ENCODE results near the gene TRPV6. TPM values are rescaled to one million over a fixed set of nuclear protein-coding genes. Genes with fewer than 3 reads are reported as not detected.

TRPV6 gene
- total RNA-seq, 2 experiments from 2014 or later, result not detected

DNA sequence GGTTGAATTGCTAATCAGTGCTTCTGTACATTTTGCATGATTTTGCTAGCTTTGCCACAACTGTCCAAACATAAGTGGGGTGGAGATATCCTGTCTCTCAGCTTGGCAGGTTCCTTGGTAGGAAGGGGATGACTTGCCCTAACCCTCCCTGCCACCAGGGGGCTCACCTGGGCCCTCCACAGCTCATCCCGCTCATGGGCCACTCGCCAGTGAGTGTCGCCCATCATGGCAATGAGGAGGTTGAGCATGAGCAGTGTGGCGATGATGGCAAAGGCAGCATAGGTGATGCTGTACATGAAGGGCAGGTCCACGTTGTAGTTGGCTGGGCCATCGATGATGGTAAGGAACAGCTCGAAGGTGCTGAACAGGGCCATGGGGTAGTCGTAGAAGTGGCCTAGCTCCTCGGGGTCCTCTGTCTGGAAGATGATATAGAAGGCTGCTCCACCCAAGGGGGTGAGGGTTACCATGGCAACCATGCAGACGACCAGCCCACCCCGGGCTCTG is 12.2 kb downstream of the TRPV6 start:
- CTCF ChIA-PET, result interaction anchor here (0.5 to 4.3 kb wide), 34 partner anchors 8 to 1263 kb away, joined by 3 to 42 read pairs (median 4); partner anchors contain the start of gene EPHB6
- H3K27me3 Mint-ChIP-seq, result no peaks in the 10 kb centered on the region
- DNase-seq (peak; percentile 68), ATAC-seq (peak; percentile 77)
- intact Hi-C loops (cut with DNase I, micrococcal nuclease), result loop anchor here in 1 of 2 experiments (2.0 kb wide), 1 partner anchor 341 kb away; no protein-coding TSS in a partner anchor
- no peak overlapping the region for H3K4me3 Mint-ChIP-seq
- no peaks in the 10 kb centered on the region for H3K9me3 Mint-ChIP-seq (ENCODE audit: low read depth)
- H3K36me3 Mint-ChIP-seq (ENCODE audit: low read depth), result peaks cover 7% of the 10 kb centered on the region
- H3K4me1 Mint-ChIP-seq, result no peaks in the 10 kb centered on the region
- POLR2A ChIA-PET, result no interaction called here
- no peak overlapping the region for H3K27ac Mint-ChIP-seq

DNA sequence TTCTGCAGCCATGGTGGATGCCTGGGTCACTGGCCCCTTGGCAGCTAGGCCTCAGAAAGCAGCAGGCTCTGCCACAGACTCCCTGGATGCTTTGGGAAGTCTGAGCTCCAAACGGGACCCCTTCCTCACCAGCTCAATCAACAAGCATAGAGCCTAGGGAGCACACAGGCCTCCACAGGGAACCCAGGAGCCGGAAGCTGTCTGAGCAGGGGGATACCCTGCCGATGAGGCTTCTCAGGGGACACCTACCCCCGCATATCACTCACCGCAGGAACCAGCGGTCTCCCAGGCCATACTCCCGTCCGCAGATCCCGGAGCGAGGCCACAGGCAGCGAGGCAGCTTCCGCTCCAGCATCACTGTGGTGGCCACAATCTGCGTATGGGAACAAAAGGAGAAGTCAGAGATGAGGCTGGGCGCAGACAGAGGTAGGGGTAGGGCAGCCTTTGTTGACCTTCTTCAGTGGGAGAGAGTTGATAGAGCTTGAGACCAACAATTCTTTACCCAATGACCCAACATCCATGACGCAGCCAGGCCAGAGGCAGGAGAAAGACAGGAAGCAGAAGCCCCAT is 13.4 kb downstream of the TRPV6 start:
- no peak for ATAC-seq
- no peaks in the 10 kb centered on the region for H3K9me3 Mint-ChIP-seq (ENCODE audit: low read depth)

GRCh38 chr7:142871260-142872105 is 14.1 kb downstream of the TRPV6 start:
- no peak overlapping the region for H3K4me3 Mint-ChIP-seq
- H3K36me3 Mint-ChIP-seq (ENCODE audit: low read depth), result peaks cover 7% of the 10 kb centered on the region
- DNase-seq (no peak), ATAC-seq (no peak)
- intact Hi-C loops (cut with DNase I, micrococcal nuclease), result loop anchor here in 1 of 2 experiments (2.0 kb wide), 1 partner anchor 343 kb away; no protein-coding TSS in a partner anchor
- no peak overlapping the region for H3K27ac Mint-ChIP-seq
- no peaks in the 10 kb centered on the region for H3K27me3 Mint-ChIP-seq
- H3K9me3 Mint-ChIP-seq (ENCODE audit: low read depth), result no peaks in the 10 kb centered on the region
- POLR2A ChIA-PET, result no interaction called here
- CTCF ChIA-PET, result interaction anchor here (1.2 to 4.3 kb wide), 7 partner anchors 10 to 567 kb away, joined by 3 to 42 read pairs (median 8); no protein-coding TSS in a partner anchor
- H3K4me1 Mint-ChIP-seq, result no peaks in the 10 kb centered on the region

More for the DNA sequence above, 13.4 kb downstream of the TRPV6 start:
- Mint-ChIP-seq H3K36me3 (ENCODE audit: low read depth) (peaks cover 7% of the 10 kb centered on the region), H3K27ac (no peak overlapping the region), H3K4me1 (no peaks in the 10 kb centered on the region), H3K4me3 (no peak overlapping the region), H3K27me3 (no peaks in the 10 kb centered on the region)
- DNase-seq, result no peak
- CTCF ChIA-PET, result interaction anchor here (0.6 to 4.3 kb wide), 22 partner anchors 9 to 568 kb away, joined by 3 to 42 read pairs (median 5); partner anchors contain the start of gene EPHB6
- intact Hi-C loops (cut with DNase I, micrococcal nuclease), result loop anchor here in 1 of 2 experiments (2.0 kb wide), 1 partner anchor 343 kb away; no protein-coding TSS in a partner anchor
- POLR2A ChIA-PET, result no interaction called here

GRCh38 chr7:142870566-142871259 is 14.8 kb downstream of the TRPV6 start:
- Mint-ChIP-seq H3K27me3 (no peaks in the 10 kb centered on the region), H3K36me3 (ENCODE audit: low read depth) (peaks cover 7% of the 10 kb centered on the region), H3K27ac (no peak overlapping the region), H3K4me3 (no peak overlapping the region), H3K9me3 (ENCODE audit: low read depth) (no peaks in the 10 kb centered on the region), H3K4me1 (no peaks in the 10 kb centered on the region)
- ATAC-seq (no peak), DNase-seq (no peak)
- intact Hi-C loops (cut with DNase I, micrococcal nuclease), result no loop called here
- POLR2A ChIA-PET, result no interaction called here
- CTCF ChIA-PET, result interaction anchor here (0.6 to 0.7 kb wide), 2 partner anchors 19 to 344 kb away, joined by 3 read pairs; no protein-coding TSS in a partner anchor

- DNase-seq (no peak), ATAC-seq (no peak)
- no peaks in the 10 kb centered on the region for H3K9me3 Mint-ChIP-seq (ENCODE audit: low read depth)
- no peaks in the 10 kb centered on the region for H3K4me1 Mint-ChIP-seq
- H3K36me3 Mint-ChIP-seq (ENCODE audit: low read depth), result peaks cover 7% of the 10 kb centered on the region
- no peak overlapping the region for H3K4me3 Mint-ChIP-seq
- CTCF ChIA-PET, result interaction anchor here (0.6 to 1.8 kb wide), 4 partner anchors 9 to 479 kb away, joined by 3 to 5 read pairs (median 3); no protein-coding TSS in a partner anchor
- intact Hi-C loops (cut with DNase I, micrococcal nuclease), result no loop called here
- POLR2A ChIA-PET, result no interaction called here
- H3K27ac Mint-ChIP-seq, result no peak overlapping the region
- no peaks in the 10 kb centered on the region for H3K27me3 Mint-ChIP-seq
Observed at GRCh38 chr7:142870147-142870559, 15.4 kb downstream of the TRPV6 start.

DNA sequence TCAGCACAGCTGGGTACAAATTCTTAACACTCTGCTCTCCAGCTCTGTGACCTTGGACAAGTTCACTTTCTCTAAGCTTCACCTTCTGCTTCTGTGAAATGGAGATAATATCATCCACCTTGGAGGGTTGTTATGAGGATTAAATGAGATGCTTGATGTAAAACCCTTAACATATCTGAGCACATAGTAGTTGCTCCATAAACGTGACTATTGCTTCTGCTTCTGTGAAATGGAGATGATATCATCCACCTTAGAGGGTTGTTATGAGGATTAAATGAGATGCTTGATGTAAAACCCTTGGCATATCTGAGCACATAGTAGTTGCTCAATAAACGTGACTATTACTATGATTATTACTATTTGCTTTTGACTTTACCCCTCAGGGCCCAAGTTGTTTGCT is 16.1 kb downstream of the TRPV6 start:
- intact Hi-C loops (cut with DNase I, micrococcal nuclease), result loop anchor here in 1 of 2 experiments (5.0 kb wide), 1 partner anchor 237 kb away; no protein-coding TSS in a partner anchor
- no peak overlapping the region for H3K4me3 Mint-ChIP-seq
- H3K36me3 Mint-ChIP-seq (ENCODE audit: low read depth), result peaks cover 7% of the 10 kb centered on the region
- POLR2A ChIA-PET, result interaction anchor here (0.7 kb wide), 1 partner anchor 68 kb away, joined by 3 read pairs; no protein-coding TSS in a partner anchor
- H3K27ac Mint-ChIP-seq, result no peak overlapping the region
- ATAC-seq (no peak), DNase-seq (no peak)
- CTCF ChIA-PET, result interaction anchor here (0.6 to 1.8 kb wide), 4 partner anchors 10 to 478 kb away, joined by 3 to 5 read pairs (median 4); no protein-coding TSS in a partner anchor
- H3K9me3 Mint-ChIP-seq (ENCODE audit: low read depth), result no peaks in the 10 kb centered on the region
- no peaks in the 10 kb centered on the region for H3K4me1 Mint-ChIP-seq
- no peaks in the 10 kb centered on the region for H3K27me3 Mint-ChIP-seq

GRCh38 chr7:142868986-142869415 is 16.5 kb downstream of the TRPV6 start:
- Mint-ChIP-seq H3K4me1 (no peaks in the 10 kb centered on the region), H3K27me3 (no peaks in the 10 kb centered on the region), H3K4me3 (no peak overlapping the region), H3K27ac (no peak overlapping the region), H3K9me3 (ENCODE audit: low read depth) (no peaks in the 10 kb centered on the region), H3K36me3 (ENCODE audit: low read depth) (peaks cover 11% of the 10 kb centered on the region)
- intact Hi-C loops (cut with DNase I, micrococcal nuclease), result loop anchor here in 1 of 2 experiments (5.0 kb wide), 1 partner anchor 237 kb away; no protein-coding TSS in a partner anchor
- CTCF ChIA-PET, result interaction anchor here (0.6 to 1.8 kb wide), 4 partner anchors 10 to 478 kb away, joined by 3 to 5 read pairs (median 4); no protein-coding TSS in a partner anchor
- POLR2A ChIA-PET, result interaction anchor here (0.7 kb wide), 1 partner anchor 68 kb away, joined by 3 read pairs; no protein-coding TSS in a partner anchor
- ATAC-seq (no peak), DNase-seq (no peak)

GRCh38 chr7:142868188-142868985 is 17.2 kb downstream of the TRPV6 start:
- no peak for ATAC-seq
- Mint-ChIP-seq H3K4me1 (no peaks in the 10 kb centered on the region), H3K9me3 (ENCODE audit: low read depth) (no peaks in the 10 kb centered on the region), H3K27me3 (no peaks in the 10 kb centered on the region), H3K4me3 (no peak overlapping the region), H3K36me3 (ENCODE audit: low read depth) (peaks cover 12% of the 10 kb centered on the region), H3K27ac (no peak overlapping the region)
- intact Hi-C loops (cut with DNase I, micrococcal nuclease), result loop anchor here in 1 of 2 experiments (5.0 kb wide), 1 partner anchor 236 kb away; no protein-coding TSS in a partner anchor
- ChIA-PET POLR2A (no interaction called here), CTCF (interaction anchor here (0.5 to 1.8 kb wide), 3 partner anchors 11 to 371 kb away, joined by 3 to 5 read pairs (median 5); no protein-coding TSS in a partner anchor)
- no peak for DNase-seq

DNA sequence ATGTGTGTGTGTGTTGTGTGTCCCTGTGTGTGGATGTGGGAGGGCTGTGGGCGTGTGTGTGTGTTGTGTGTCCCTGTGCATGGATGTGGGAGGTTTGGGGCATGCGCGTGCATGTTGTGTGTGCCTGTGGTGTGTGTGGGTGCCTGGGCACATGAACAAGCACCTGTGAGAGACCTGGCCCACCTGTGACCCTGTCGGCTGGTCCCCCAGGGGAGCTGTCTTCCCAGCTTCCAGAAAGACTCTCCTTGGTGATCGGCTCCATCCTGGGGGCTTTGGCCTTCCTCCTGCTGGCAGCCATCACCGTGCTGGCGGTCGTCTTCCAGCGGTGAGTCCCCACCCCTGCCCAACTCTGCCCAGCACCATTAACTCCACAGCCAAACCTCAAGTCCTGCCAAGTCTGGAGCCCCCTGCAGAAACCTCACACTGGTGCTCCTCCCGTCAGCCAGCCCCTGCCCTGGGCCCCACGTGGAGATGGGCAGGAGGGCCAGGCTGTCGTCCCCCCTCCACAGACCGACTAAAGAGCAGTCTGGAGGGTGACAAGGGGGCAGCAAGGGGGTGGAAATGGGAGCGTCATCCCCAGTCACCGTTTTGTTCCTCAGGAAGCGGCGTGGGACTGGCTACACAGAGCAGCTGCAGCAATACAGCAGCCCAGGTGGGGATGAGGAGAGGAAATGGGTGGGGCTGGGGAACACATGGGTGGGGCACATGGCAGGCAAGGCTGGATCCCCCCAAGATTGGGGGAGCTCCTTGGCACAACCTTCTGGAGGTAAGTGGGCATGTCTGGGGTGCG is 18.0 kb downstream of the TRPV6 start:
- Mint-ChIP-seq H3K9me3 (ENCODE audit: low read depth) (no peaks in the 10 kb centered on the region), H3K27ac (no peak overlapping the region), H3K4me3 (no peak overlapping the region), H3K4me1 (no peaks in the 10 kb centered on the region), H3K27me3 (no peaks in the 10 kb centered on the region), H3K36me3 (ENCODE audit: low read depth) (peaks cover 12% of the 10 kb centered on the region)
- POLR2A ChIA-PET, result no interaction called here
- CTCF ChIA-PET, result interaction anchor here (1.5 kb wide), 1 partner anchor 235 kb away, joined by 3 read pairs; no protein-coding TSS in a partner anchor
- intact Hi-C loops (cut with DNase I, micrococcal nuclease), result loop anchor here in 1 of 2 experiments (5.0 kb wide), 1 partner anchor 235 kb away; no protein-coding TSS in a partner anchor
- DNase-seq, result no peak
- ATAC-seq, result no peak
